IgD-negative memory B cell (primary cell): ENCODE measurements around the gene FAM200C. TPM values are rescaled to one million over a fixed set of nuclear protein-coding genes. Genes with fewer than 3 reads are reported as not detected.

ENCODE experiments used
- H3K27ac Mint-ChIP-seq, 3 donors: one replicate each; pipeline ENCODE4 v1.8.0; 2020 to 2022; ENCODE audit warnings: mild to moderate bottlenecking in 3 of 3, mixed read lengths in 3 of 3, moderate library complexity in 1 of 3
- H3K27me3 Mint-ChIP-seq: one replicate; pipeline ENCODE4 v1.8.0; 2021; ENCODE audit warnings: mixed read lengths
- H3K36me3 Mint-ChIP-seq: one replicate; pipeline ENCODE4 v1.8.0; 2020; ENCODE audit warnings: mild to moderate bottlenecking, mixed read lengths
- H3K4me1 Mint-ChIP-seq, 3 donors: one replicate each; pipeline ENCODE4 v1.8.0; 2020 to 2022; ENCODE audit warnings: mixed read lengths in 3 of 3, mild to moderate bottlenecking in 1 of 3
- H3K4me3 Mint-ChIP-seq, 4 donors: one replicate each; pipeline ENCODE4 v1.8.0; 2020 to 2022; ENCODE audit warnings: mild to moderate bottlenecking in 4 of 4, mixed read lengths in 4 of 4, moderate library complexity in 3 of 4
- H3K9me3 Mint-ChIP-seq, 3 donors: one replicate each; pipeline ENCODE4 v1.8.0; 2020 to 2021; ENCODE audit warnings: mixed read lengths in 3 of 3, mild to moderate bottlenecking in 1 of 3
- polyA plus RNA-seq: library from polyadenylated mRNA; unstranded; fragments of 300-500 nt; fragmentation: Illumina TruSeq; gene quantifications from one replicate; pipeline ENCODE4 v1.2.3, GENCODE V29; 2021

Gene FAM200C
- polyA plus RNA-seq, 1 donor from 2014 or later: 0.64 TPM

GRCh38 chr5:160387445-160387844 is 12.4 kb downstream of the FAM200C start:
- no peaks in the 10 kb centered on the region for H3K27me3 Mint-ChIP-seq
- H3K4me3 Mint-ChIP-seq: peak overlapping the region in 1 of 4 donors; percentile 49
- H3K36me3 Mint-ChIP-seq: peaks cover 4% of the 10 kb centered on the region
- H3K4me1 Mint-ChIP-seq: peaks cover 6 to 8% (median 7%) of the 10 kb centered on the region in 3 donors
- H3K9me3 Mint-ChIP-seq: peaks cover 3 to 12% (median 8%) of the 10 kb centered on the region in 3 donors
- H3K27ac Mint-ChIP-seq: no peak overlapping the region

DNA sequence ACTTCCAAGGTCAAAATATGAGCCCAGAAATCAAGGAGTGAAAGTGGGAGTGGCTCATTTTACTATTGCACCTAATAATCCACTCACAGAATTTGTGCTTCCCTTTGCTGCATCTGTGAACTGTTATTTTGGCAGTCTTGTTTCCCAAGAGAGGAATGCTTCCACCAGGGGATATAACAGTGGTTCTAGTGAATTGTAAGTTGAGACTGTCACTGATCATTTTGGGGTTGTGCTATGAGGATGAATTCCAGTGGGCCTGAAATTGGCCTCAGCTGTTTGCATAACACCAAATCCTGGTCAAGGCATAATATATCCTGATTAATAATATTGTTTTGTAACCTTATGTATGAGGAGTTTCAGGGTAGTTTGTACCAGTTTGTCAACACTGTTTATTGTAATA is 14.4 kb downstream of the FAM200C start:
- H3K27me3 Mint-ChIP-seq: no peaks in the 10 kb centered on the region
- peaks cover 6 to 11% (median 8%) of the 10 kb centered on the region in 3 donors for H3K4me1 Mint-ChIP-seq
- peaks cover 4% of the 10 kb centered on the region for H3K36me3 Mint-ChIP-seq
- no peak overlapping the region for H3K4me3 Mint-ChIP-seq
- no peak overlapping the region for H3K27ac Mint-ChIP-seq
- H3K9me3 Mint-ChIP-seq: peaks cover 3 to 12% (median 8%) of the 10 kb centered on the region in 3 donors

DNA sequence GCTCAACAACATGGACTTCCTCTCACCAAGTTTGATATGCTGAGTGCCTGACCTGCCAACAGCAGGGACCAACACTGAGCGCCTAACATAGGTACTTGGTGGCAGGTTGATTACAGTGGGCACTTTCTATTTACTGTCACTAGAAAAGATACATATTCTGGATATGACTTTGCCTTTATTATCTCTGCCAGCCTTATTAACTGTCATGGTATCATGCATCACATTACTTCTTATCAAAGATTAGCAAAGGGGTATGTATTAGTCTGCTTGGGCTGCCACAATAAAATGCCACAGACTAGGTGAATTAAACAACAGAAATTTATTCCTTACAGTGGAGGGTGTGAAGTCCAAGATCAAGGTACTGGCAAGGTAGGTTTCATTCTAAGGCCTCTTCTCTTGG is 15.2 kb downstream of the FAM200C start:
- Mint-ChIP-seq H3K4me1 (peaks cover 6 to 11% (median 8%) of the 10 kb centered on the region in 3 donors), H3K9me3 (peaks cover 3 to 12% (median 8%) of the 10 kb centered on the region in 3 donors), H3K27ac (no peak overlapping the region), H3K27me3 (no peaks in the 10 kb centered on the region), H3K36me3 (peaks cover 4% of the 10 kb centered on the region), H3K4me3 (no peak overlapping the region)

DNA sequence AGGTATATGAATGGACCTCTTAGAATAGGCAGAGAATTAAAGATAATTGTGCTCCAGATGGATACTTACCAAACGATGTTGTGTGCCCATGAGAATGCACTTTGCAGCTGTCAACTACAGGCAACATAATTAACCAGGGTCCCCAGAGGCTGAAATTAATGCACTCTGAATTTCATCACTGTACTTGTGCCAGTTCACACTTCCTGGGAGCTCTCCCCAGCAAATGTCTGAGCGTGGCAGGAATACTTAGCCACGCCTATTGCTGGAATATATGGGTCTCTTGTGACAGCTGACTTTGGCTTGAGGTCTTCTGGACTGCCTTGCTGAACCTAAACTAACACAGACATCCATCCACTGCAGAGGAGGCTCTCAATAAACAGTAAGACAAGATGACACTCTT is 17.5 kb downstream of the FAM200C start:
- peaks cover 1 to 4% (median 2%) of the 10 kb centered on the region in 3 donors for H3K9me3 Mint-ChIP-seq
- H3K27ac Mint-ChIP-seq: no peak overlapping the region
- peaks cover 6 to 11% (median 8%) of the 10 kb centered on the region in 3 donors for H3K4me1 Mint-ChIP-seq
- peaks cover 2% of the 10 kb centered on the region for H3K36me3 Mint-ChIP-seq
- H3K4me3 Mint-ChIP-seq: no peak overlapping the region
- peaks cover 2% of the 10 kb centered on the region for H3K27me3 Mint-ChIP-seq

GRCh38 chr5:160380041-160380440 is 19.8 kb downstream of the FAM200C start:
- H3K27me3 Mint-ChIP-seq: peaks cover 7% of the 10 kb centered on the region
- H3K36me3 Mint-ChIP-seq: no peaks in the 10 kb centered on the region
- H3K27ac Mint-ChIP-seq: no peak overlapping the region
- no peak overlapping the region for H3K4me3 Mint-ChIP-seq
- peaks cover 6 to 11% (median 8%) of the 10 kb centered on the region in 3 donors for H3K4me1 Mint-ChIP-seq
- H3K9me3 Mint-ChIP-seq: peaks cover 0 to 2% (median 1%) of the 10 kb centered on the region in 3 donors

GRCh38 chr5:160379511-160379910 is 20.3 kb downstream of the FAM200C start:
- Mint-ChIP-seq H3K4me1 (peaks cover 6 to 11% (median 8%) of the 10 kb centered on the region in 3 donors), H3K27ac (no peak overlapping the region), H3K9me3 (peaks cover 0 to 1% (median 0%) of the 10 kb centered on the region in 3 donors), H3K27me3 (peaks cover 10% of the 10 kb centered on the region), H3K36me3 (no peaks in the 10 kb centered on the region), H3K4me3 (no peak overlapping the region)

DNA sequence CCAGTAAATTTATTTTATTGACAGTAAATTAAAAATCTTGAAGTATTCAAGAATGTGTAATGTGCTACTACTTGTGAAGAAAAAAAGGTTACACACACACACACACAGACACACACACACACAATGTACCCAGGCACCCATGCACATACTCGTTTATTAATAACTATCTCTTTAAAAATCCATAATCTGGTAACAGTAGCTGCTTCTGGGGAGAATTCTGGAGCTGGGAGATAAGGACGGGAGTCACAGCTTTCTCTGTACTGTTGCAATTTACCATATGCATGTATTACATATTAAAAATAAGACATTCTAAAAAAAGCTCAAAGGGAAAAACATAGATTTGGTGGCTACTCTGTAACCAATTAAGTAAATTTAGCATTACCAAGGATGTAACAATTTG is 21.5 kb downstream of the FAM200C start:
- peaks cover 13% of the 10 kb centered on the region for H3K27me3 Mint-ChIP-seq
- no peaks in the 10 kb centered on the region for H3K36me3 Mint-ChIP-seq
- H3K9me3 Mint-ChIP-seq: no peaks in the 10 kb centered on the region
- H3K4me3 Mint-ChIP-seq: no peak overlapping the region
- no peak overlapping the region for H3K27ac Mint-ChIP-seq
- H3K4me1 Mint-ChIP-seq: peaks cover 6 to 11% (median 8%) of the 10 kb centered on the region in 3 donors

- H3K27ac Mint-ChIP-seq: no peak overlapping the region
- H3K9me3 Mint-ChIP-seq: no peaks in the 10 kb centered on the region
- no peak overlapping the region for H3K4me3 Mint-ChIP-seq
- peaks cover 13% of the 10 kb centered on the region for H3K27me3 Mint-ChIP-seq
- H3K4me1 Mint-ChIP-seq: peaks cover 3 to 6% (median 3%) of the 10 kb centered on the region in 3 donors
- H3K36me3 Mint-ChIP-seq: no peaks in the 10 kb centered on the region
Observed at GRCh38 chr5:160377651-160378050, 22.2 kb downstream of the FAM200C start.

DNA sequence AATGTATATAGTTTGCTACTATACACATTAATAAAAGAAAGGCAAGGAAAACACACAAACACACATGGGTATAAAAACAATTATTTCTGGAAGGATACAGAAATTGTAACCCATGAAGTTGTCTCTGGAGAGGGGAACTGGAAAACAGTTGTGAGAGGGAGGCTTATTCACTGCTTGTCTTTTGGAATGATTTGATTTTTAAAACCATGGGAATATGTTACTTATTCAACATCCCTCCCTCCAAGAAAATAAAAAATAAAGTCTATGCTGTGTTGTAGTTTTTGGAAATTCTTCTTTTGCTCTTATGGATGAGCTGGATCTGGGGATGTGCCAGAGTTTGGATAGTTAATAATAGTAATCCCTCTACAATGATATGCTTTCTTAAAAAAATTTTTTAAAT is 23.4 kb downstream of the FAM200C start:
- H3K27ac Mint-ChIP-seq: no peak overlapping the region
- H3K4me3 Mint-ChIP-seq: no peak overlapping the region
- no peaks in the 10 kb centered on the region for H3K4me1 Mint-ChIP-seq
- H3K36me3 Mint-ChIP-seq: no peaks in the 10 kb centered on the region
- peaks cover 15% of the 10 kb centered on the region for H3K27me3 Mint-ChIP-seq
- H3K9me3 Mint-ChIP-seq: no peaks in the 10 kb centered on the region

GRCh38 chr5:160375701-160376100 is 24.2 kb downstream of the FAM200C start:
- Mint-ChIP-seq H3K4me3 (no peak overlapping the region), H3K36me3 (no peaks in the 10 kb centered on the region), H3K27me3 (peaks cover 18% of the 10 kb centered on the region), H3K9me3 (no peaks in the 10 kb centered on the region), H3K27ac (no peak overlapping the region), H3K4me1 (peaks cover 0 to 3% (median 0%) of the 10 kb centered on the region in 3 donors)

- Mint-ChIP-seq H3K27me3 (peaks cover 23% of the 10 kb centered on the region), H3K9me3 (no peaks in the 10 kb centered on the region), H3K27ac (no peak overlapping the region), H3K36me3 (no peaks in the 10 kb centered on the region), H3K4me3 (no peak overlapping the region), H3K4me1 (peaks cover 0 to 5% (median 0%) of the 10 kb centered on the region in 3 donors)
Observed at GRCh38 chr5:160375166-160375565, 24.7 kb downstream of the FAM200C start.

DNA sequence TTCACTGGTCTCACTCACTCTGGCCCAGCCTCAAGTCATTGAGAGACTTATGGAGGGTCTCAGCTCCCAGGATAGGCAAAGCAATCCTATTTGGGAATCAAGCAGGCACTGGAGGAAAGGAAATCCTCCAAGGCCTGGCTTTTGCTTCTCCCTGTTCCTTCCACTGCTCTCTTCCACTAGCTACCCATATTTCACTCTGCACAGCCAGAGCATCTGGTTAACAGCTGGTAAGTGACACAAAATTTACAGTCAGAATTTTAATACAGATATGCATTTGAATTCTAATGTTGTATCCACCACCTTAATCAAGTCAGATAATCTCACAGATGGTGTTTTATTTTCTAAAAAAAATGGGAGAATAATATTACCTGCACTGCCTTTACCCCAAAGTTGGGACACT is 28.6 kb downstream of the FAM200C start:
- Mint-ChIP-seq H3K27ac (no peak overlapping the region), H3K4me1 (peaks cover 2 to 8% (median 7%) of the 10 kb centered on the region in 3 donors), H3K9me3 (no peaks in the 10 kb centered on the region), H3K27me3 (peaks cover 46% of the 10 kb centered on the region), H3K36me3 (no peaks in the 10 kb centered on the region), H3K4me3 (peak overlapping the region in 2 of 4 donors; percentile 36 to 70)

- no peaks in the 10 kb centered on the region for H3K9me3 Mint-ChIP-seq
- peaks cover 2 to 8% (median 7%) of the 10 kb centered on the region in 3 donors for H3K4me1 Mint-ChIP-seq
- H3K27ac Mint-ChIP-seq: no peak overlapping the region
- H3K4me3 Mint-ChIP-seq: peak overlapping the region in 3 of 4 donors; percentile 36 to 70 (median 38)
- no peaks in the 10 kb centered on the region for H3K36me3 Mint-ChIP-seq
- H3K27me3 Mint-ChIP-seq: peaks cover 45% of the 10 kb centered on the region
Observed at GRCh38 chr5:160370713-160371034, 29.2 kb downstream of the FAM200C start.

DNA sequence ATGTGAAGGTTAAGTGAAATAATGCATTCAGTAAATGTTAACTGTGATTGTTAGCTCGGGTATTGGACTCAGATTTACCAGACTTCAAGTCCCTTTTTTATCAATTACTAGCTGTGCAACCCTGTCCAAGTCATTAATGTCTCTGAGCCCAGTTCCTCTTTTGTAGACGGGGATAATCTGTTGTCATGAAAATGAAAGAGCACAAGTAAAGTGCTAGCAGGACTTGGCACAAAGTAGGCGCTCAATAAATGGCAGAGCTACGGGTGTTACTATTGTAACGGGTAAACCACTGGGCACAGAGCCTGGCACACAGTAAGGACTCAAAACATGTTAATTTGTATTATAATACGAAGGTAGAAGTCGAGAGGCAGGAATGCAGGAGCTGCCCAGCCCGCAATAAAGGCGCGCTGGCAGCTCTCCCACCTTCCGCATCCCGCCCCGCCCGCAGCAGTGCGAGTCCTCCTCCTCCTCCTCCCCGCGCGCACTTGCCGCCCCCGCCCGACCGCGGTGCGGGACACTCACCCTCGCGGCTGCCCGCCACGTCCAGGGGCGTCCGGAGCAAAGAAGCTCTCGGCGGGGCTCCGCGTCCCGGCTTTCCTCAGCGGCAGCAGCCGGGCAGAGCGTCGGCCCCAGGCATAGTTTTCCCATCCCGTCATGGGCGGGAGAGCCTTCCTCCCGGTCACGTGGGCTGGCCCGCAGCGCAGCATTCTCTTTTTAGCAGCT is 29.7 kb downstream of the FAM200C start, which contains the start of gene C1QTNF2:
C1QTNF2 (minus strand) TSS at position 637 of the 723 bp plus-strand sequence. CDS start 15,615 bp downstream, outside the sequence.
- H3K27ac Mint-ChIP-seq: no peak within 1 kb of the TSS
- peaks cover 43% of the 10 kb centered on the region for H3K27me3 Mint-ChIP-seq
- no peaks in the 10 kb centered on the region for H3K36me3 Mint-ChIP-seq
- H3K9me3 Mint-ChIP-seq: no peaks in the 10 kb centered on the region
- H3K4me1 Mint-ChIP-seq: peaks cover 2 to 8% (median 7%) of the 10 kb centered on the region in 3 donors
- H3K4me3 Mint-ChIP-seq: peak within 1 kb of the TSS; percentile 10 to 93 (median 75)

GRCh38 chr5:160367885-160368284 is 32.0 kb downstream of the FAM200C start:
- no peaks in the 10 kb centered on the region for H3K9me3 Mint-ChIP-seq
- H3K27me3 Mint-ChIP-seq: peaks cover 42% of the 10 kb centered on the region
- peaks cover 2 to 8% (median 7%) of the 10 kb centered on the region in 3 donors for H3K4me1 Mint-ChIP-seq
- no peak overlapping the region for H3K27ac Mint-ChIP-seq
- no peak overlapping the region for H3K4me3 Mint-ChIP-seq
- no peaks in the 10 kb centered on the region for H3K36me3 Mint-ChIP-seq

- Mint-ChIP-seq H3K9me3 (no peaks in the 10 kb centered on the region), H3K4me3 (no peak overlapping the region), H3K36me3 (no peaks in the 10 kb centered on the region), H3K4me1 (peaks cover 2 to 8% (median 7%) of the 10 kb centered on the region in 3 donors), H3K27ac (no peak overlapping the region), H3K27me3 (peaks cover 40% of the 10 kb centered on the region)
Observed at GRCh38 chr5:160367261-160367660, 32.6 kb downstream of the FAM200C start.
